Natural killer cell treated with Interleukin-12 subunit alpha and Interleukin-12 subunit beta and Interleukin-15 and Interleukin-18, amount 100 ng/mL, for 72 hours (primary cell): ENCODE measurements around the gene APC. TPM values are rescaled to one million over a fixed set of nuclear protein-coding genes. Genes with fewer than 3 reads are reported as not detected.
A peak's percentile ranks its signal among the peaks of the same experiment; 100 is the strongest.
"Not testable (repeated sequence)": the region's sequence is repeated elsewhere in the genome, so short reads cannot be mapped to it uniquely, and the experiment has no call there.

ENCODE experiments used
- ATAC-seq, 2 donors: fragments of 150-1000 bp; cut with Tn5 transposase in 1 of 2; sonication (Bioruptor Pico), chemical (Tn5 transposase) in 1 of 2; 2 replicates each; pipeline ENCODE4 v1.10.0; 2021
- DNase-seq: peaks from one replicate; pipeline ENCODE4 v3.0.0; 2022; ENCODE audit warnings: low spot score
- H3K27ac Mint-ChIP-seq, 2 donors: 1 replicate in 1 of 2; 2 replicates in 1 of 2; pipeline ENCODE4 v1.8.0; 2022; ENCODE audit warnings: mixed read lengths in 2 of 2, mild to moderate bottlenecking in 1 of 2, moderate library complexity in 1 of 2
- H3K27me3 Mint-ChIP-seq, 2 donors: 1 replicate in 1 of 2; 2 replicates in 1 of 2; pipeline ENCODE4 v1.8.0; 2022; ENCODE audit warnings: mixed read lengths in 2 of 2
- H3K36me3 Mint-ChIP-seq: one replicate; pipeline ENCODE4 v1.8.0; 2022; ENCODE audit warnings: mixed read lengths
- H3K4me1 Mint-ChIP-seq, 2 donors: 1 replicate in 1 of 2; 2 replicates in 1 of 2; pipeline ENCODE4 v1.8.0; 2022; ENCODE audit warnings: low read depth in 2 of 2, mixed read lengths in 2 of 2, mild to moderate bottlenecking in 1 of 2
- H3K4me3 Mint-ChIP-seq: one replicate; pipeline ENCODE4 v1.8.0; 2022; ENCODE audit warnings: mixed read lengths
- H3K9me3 Mint-ChIP-seq: 2 replicates; pipeline ENCODE4 v1.8.0; 2022; ENCODE audit warnings: mixed read lengths
- total RNA-seq, 2 donors: library from RNA; stranded (reverse); gene quantifications; one replicate each; pipeline ENCODE4 v1.2.3, GENCODE V29; 2022

APC gene
- total RNA-seq, 2 donors from 2014 or later: 31.8 to 38.5 TPM

DNA sequence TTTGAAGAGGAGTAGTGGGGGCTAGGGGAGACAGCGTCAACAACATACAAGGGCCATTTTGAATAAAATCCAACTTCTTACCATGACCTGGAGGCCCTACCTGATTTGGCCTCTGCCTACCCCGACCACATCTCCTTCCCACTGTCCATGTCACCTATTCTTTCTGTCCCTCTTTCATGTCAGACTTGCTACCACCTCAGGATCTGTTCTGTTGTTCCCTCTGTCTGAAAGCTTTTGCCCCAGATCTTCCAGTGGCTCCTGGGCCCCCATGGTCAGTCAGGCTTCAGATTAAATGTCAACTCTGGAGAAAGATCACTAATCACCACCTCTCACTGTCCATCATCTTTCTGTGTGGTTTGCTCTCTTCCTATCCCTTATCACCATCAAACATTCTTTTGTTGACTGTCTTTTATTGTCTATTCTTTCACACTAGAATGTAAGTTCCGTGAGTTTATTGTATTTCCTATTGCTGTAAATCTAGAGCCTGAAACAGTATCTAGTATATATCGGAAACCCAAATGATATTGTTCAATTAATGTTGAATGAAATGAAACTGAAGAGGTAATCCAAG lies 31.2 kb upstream of the APC start:
- Mint-ChIP-seq H3K36me3 (no peaks in the 10 kb centered on the region), H3K4me1 (peaks cover 26 to 35% of the 10 kb centered on the region in 2 donors), H3K27ac (peak overlapping the region; percentile 84 to 94), H3K4me3 (peak overlapping the region; percentile 96), H3K9me3 (no peaks in the 10 kb centered on the region), H3K27me3 (peaks cover 7 to 9% of the 10 kb centered on the region in 2 donors)
- no peak for DNase-seq
- no peak for ATAC-seq

DNA sequence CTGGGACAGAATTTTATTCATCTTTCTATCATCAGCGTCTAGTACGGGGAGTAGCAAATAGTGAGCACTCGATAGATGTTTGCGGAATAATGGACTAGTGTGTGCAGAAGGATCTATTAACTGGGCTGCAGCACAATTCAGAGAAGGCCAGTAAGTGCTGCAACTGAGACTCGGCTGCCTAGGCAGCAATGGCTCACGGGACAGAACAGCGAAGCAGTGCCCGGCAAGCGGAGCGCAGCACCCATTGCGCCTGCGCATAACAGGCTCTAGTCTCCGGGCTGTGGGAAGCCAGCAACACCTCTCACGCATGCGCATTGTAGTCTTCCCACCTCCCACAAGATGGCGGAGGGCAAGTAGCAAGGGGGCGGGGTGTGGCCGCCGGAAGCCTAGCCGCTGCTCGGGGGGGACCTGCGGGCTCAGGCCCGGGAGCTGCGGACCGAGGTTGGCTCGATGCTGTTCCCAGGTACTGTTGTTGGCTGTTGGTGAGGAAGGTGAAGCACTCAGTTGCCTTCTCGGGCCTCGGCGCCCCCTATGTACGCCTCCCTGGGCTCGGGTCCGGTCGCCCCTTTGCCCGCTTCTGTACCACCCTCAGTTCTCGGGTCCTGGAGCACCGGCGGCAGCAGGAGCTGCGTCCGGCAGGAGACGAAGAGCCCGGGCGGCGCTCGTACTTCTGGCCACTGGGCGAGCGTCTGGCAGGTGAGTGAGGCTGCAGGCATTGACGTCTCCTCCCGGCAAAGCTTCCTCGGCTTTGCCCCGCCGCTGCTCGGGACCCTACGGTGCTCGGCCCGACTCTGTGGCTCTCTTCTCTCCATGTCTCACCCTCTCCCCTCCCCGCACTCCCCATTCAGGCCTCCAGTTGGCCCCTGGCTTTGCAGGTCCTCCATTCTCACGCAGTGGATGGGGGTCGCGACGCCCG lies 30.2 kb upstream of the APC start:
- H3K27me3 Mint-ChIP-seq: peaks cover 7 to 9% of the 10 kb centered on the region in 2 donors
- H3K4me3 Mint-ChIP-seq: peak overlapping the region; percentile 96
- H3K9me3 Mint-ChIP-seq: no peaks in the 10 kb centered on the region
- H3K4me1 Mint-ChIP-seq: peaks cover 33 to 42% of the 10 kb centered on the region in 2 donors
- no peaks in the 10 kb centered on the region for H3K36me3 Mint-ChIP-seq
- ATAC-seq: peak; percentile 98 to 99
- peak overlapping the region; percentile 84 to 94 for H3K27ac Mint-ChIP-seq
- DNase-seq: peak; percentile 99

DNA sequence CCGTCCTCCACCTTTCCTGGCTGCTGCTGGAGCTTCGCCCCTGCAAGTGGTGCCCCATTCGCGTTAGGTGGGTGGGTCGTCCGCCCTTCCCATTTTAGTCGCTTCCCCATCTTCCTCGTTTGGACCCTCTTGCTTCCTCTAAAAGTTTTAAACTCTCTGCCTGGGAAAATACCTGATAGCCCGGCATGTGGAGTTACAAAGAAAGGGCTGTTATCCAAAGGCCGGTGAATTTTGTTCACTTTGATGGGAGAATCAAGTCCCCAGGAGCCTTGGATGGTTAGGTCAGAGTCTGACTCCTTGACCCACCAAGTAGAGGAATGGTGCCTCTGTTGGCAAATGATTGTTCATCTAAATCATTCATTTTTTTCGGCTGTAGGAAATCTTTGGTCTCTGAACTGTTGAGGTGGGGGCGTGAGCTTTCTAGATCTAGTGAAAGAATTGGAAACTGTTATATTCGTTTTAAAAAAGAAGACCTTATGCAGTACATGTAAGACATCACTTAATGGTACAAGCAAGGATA lies 29.5 kb upstream of the APC start:
- no peaks in the 10 kb centered on the region for H3K36me3 Mint-ChIP-seq
- H3K4me1 Mint-ChIP-seq: peaks cover 37 to 46% of the 10 kb centered on the region in 2 donors
- ATAC-seq: no peak
- peaks cover 5 to 9% of the 10 kb centered on the region in 2 donors for H3K27me3 Mint-ChIP-seq
- no peak for DNase-seq
- no peaks in the 10 kb centered on the region for H3K9me3 Mint-ChIP-seq
- peak overlapping the region; percentile 96 for H3K4me3 Mint-ChIP-seq
- peak overlapping the region; percentile 84 to 94 for H3K27ac Mint-ChIP-seq

DNA sequence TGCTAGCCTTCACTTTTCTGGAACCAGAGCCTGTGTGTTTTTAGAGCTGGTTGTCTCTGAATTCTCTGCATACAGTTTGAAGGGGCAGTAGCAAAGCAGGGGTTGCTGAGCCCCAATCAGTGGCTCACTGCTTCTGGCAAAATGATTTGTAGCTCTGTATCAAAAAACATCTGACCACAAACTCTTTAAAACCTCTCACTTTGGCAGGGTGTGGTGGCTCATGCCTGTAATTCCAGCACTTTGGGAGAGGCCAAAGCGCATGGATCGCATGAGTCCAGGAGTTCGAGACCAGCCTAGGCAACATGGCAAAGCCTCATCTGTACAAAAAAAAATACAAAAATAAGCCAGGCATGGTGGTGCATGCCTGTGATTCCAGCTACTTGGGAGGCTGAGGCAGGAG lies 28.3 kb upstream of the APC start:
- no peaks in the 10 kb centered on the region for H3K36me3 Mint-ChIP-seq
- no peaks in the 10 kb centered on the region for H3K9me3 Mint-ChIP-seq
- peaks cover 0 to 3% of the 10 kb centered on the region in 2 donors for H3K27me3 Mint-ChIP-seq
- peak overlapping the region; percentile 96 for H3K4me3 Mint-ChIP-seq
- ATAC-seq (no peak), DNase-seq (no peak)
- H3K4me1 Mint-ChIP-seq: peaks cover 37 to 46% of the 10 kb centered on the region in 2 donors
- H3K27ac Mint-ChIP-seq: no peak overlapping the region

DNA sequence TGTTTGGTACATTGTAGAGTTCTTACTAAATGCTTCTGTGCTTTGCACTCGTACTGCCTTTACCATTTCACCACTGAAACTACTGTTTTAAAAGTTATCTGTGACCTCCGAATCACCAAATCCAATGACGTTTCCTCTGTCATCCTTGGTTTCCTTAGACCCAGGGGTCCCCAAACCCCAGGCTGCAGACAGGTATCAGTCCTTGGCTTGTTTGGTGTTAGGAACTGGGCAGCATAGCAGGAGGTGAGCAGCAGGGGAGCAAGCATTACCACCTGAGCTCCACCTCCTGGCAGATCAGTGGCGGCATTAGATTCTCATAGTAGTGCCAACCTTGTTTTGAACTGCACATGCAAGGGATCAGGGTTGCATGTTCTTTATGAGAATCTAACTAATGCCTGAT lies 26.8 kb upstream of the APC start:
- Mint-ChIP-seq H3K4me3 (no peak overlapping the region), H3K27ac (no peak overlapping the region), H3K36me3 (no peaks in the 10 kb centered on the region), H3K27me3 (peaks cover 0 to 2% of the 10 kb centered on the region in 2 donors), H3K9me3 (no peaks in the 10 kb centered on the region), H3K4me1 (peaks cover 40 to 49% of the 10 kb centered on the region in 2 donors)
- ATAC-seq (no peak), DNase-seq (no peak)

DNA sequence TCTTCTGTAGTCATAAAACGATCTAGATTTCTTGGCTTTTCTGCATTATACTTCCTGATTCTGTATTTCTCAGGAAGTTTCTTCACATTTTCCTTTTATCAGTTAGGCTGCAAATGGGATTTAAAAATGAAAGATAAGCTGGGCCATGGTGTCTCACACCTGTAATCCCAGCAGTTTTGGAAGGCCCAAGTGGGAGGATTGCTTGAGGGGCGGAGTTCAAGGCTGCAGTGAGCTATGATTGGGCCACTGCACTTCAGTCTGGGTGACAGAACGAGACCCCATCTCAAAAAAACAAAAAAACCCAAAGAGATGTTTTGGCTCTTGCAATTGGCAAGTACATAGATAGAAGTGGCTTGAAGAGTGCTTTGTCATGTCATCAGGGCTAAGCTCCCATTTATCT lies 26.2 kb upstream of the APC start:
- ATAC-seq (no peak), DNase-seq (no peak)
- H3K27ac Mint-ChIP-seq: no peak overlapping the region
- H3K9me3 Mint-ChIP-seq: no peaks in the 10 kb centered on the region
- H3K27me3 Mint-ChIP-seq: no peaks in the 10 kb centered on the region
- H3K4me1 Mint-ChIP-seq: peaks cover 42 to 46% of the 10 kb centered on the region in 2 donors
- no peak overlapping the region for H3K4me3 Mint-ChIP-seq
- H3K36me3 Mint-ChIP-seq: no peaks in the 10 kb centered on the region

DNA sequence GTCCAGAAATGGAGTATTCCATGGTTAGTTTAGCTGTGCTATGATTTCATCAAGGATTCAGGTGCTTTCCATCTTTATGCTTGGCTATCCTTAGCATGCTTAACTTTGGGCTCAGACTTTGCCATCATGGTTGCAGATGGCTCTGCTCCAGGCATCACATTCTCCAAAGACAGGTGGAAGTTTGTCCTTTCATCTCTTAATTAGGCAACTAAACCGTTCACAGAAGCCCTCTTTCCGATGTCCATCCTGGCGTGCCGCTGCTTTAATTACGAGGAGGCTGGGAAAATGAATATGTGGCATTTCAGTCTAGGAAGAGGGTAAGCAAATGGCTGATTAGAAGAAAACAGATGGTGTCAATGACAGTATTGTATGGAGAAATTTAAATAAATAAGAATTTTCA lies 24.5 kb upstream of the APC start:
- H3K36me3 Mint-ChIP-seq: no peaks in the 10 kb centered on the region
- ATAC-seq (no peak), DNase-seq (no peak)
- no peaks in the 10 kb centered on the region for H3K27me3 Mint-ChIP-seq
- peaks cover 37 to 43% of the 10 kb centered on the region in 2 donors for H3K4me1 Mint-ChIP-seq
- no peak overlapping the region for H3K4me3 Mint-ChIP-seq
- H3K9me3 Mint-ChIP-seq: no peaks in the 10 kb centered on the region
- H3K27ac Mint-ChIP-seq: no peak overlapping the region

DNA sequence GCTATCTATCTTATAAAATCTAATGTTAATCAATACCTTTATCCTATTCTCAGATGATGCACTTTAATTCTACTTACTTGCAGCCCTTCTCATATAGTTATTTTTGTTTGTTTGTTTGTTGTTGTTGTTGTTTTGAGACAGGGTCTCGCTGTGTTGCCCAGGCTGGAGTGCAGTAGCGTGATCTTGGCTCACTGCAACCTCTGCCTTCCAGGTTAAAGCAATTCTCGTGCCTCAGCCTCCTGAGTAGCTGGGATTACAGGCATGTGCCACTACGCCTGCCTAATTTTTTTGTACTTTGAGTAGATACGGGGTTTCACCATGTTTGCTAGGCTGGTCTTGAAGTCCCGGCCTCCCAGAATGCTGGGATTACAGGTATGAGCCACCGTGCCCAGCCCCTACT lies 20.8 kb upstream of the APC start:
- not testable (repeated sequence) for H3K36me3 Mint-ChIP-seq, H3K9me3 Mint-ChIP-seq, H3K27me3 Mint-ChIP-seq, DNase-seq, H3K4me3 Mint-ChIP-seq, ATAC-seq, H3K27ac Mint-ChIP-seq
- peaks cover 31 to 42% of the 10 kb centered on the region in 2 donors for H3K4me1 Mint-ChIP-seq

DNA sequence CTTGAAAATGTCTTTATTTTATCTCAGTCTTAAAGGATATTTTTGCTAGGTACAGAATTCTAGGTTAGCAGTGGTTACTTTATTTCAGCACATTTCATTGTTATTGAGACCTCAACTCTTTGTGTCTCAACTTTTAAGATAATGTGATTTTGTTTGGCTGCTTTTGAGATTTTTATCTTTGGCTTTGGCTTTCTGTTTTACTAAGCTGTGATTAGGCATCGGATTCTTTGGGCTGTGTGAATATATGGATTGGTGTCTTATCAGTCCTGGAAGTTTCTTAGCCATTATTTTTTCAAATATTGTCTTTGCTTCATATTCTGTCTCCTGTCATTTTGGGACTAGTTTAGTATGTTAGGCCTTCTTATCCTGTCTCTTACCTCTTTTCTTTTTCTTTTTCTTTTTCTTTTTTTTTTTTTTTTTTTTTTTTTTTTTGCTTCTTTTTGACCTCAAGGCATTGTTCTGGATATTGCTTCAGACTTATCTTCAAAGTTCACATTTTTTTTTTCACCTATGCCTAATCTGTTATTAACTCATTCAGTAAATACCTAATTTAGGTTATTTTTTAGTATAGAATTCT lies 20.1 kb upstream of the APC start:
- no peak for ATAC-seq
- Mint-ChIP-seq H3K4me1 (peaks cover 27 to 42% of the 10 kb centered on the region in 2 donors), H3K36me3 (no peaks in the 10 kb centered on the region)

DNA sequence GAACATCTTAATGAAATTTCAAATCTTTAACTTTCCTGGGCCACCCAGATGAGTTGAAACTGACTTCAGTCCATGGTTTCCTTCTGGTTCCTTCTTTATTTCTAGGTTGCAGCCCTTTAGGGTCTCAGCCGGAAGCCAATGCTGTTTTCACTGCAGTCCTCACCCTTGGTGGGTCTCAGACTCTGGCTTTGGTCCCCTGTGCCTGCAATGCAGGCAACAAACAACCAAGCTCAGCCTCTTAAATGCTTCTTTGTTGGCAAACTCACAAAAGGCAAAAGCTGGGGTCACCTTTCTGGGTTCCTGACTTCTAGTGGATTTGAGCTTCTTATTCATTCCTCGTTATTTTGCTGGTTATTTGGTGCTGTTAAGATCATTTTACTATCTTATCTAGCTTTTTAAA lies 19.3 kb upstream of the APC start:
- no peak overlapping the region for H3K4me3 Mint-ChIP-seq
- peaks cover 29 to 47% of the 10 kb centered on the region in 2 donors for H3K4me1 Mint-ChIP-seq
- no peaks in the 10 kb centered on the region for H3K9me3 Mint-ChIP-seq
- ATAC-seq: no peak
- no peaks in the 10 kb centered on the region for H3K36me3 Mint-ChIP-seq
- no peak overlapping the region for H3K27ac Mint-ChIP-seq
- H3K27me3 Mint-ChIP-seq: no peaks in the 10 kb centered on the region
- no peak for DNase-seq

More for the DNA sequence above, 20.1 kb upstream of the APC start:
- no peak for DNase-seq
- no peak overlapping the region for H3K27ac Mint-ChIP-seq
- no peak overlapping the region for H3K4me3 Mint-ChIP-seq
- no peaks in the 10 kb centered on the region for H3K27me3 Mint-ChIP-seq
- H3K9me3 Mint-ChIP-seq: no peaks in the 10 kb centered on the region

DNA sequence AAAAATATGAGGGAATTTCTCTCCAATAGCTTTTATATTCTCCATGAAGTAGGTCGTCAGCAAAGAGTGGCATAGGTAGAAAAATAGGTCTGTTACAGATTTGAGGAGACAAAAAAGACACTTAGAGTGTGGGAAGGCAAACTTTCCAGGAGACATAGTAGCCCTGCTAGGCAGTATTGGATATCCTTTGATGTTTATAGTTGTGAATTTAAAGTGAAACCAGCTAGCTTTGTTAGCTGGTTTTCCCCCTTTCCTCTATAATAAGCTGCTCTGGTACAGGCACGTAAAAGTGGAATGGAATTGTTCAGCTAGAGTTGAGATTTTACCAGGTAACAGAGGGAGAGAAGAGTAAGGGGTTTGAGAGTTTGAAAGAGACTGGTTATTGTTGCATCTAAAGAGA lies 17.1 kb upstream of the APC start:
- no peak overlapping the region for H3K27ac Mint-ChIP-seq

DNA sequence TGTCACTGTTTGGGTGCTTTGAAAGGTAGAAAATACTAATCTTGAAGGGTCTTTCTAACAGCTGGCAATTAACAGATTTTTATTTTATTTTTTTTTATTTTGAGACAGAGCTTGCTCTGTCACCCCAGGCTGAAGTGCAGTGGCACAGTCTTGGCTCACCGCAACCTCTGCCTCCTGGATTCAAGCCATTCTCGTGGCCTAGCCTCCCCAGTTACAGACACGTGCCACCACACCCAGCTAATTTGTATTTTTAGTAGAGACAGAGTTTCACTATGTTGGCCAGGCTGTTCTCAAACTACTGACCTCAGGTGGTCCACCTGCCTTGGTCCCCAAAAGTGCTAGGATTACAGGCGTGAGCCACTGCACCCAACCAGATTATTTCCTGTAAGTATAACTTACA lies 12.8 kb upstream of the APC start:
- no peak overlapping the region for H3K27ac Mint-ChIP-seq
- H3K36me3 Mint-ChIP-seq: no peaks in the 10 kb centered on the region
- no peaks in the 10 kb centered on the region for H3K9me3 Mint-ChIP-seq
- H3K4me3 Mint-ChIP-seq: no peak overlapping the region
- peaks cover 35 to 50% of the 10 kb centered on the region in 2 donors for H3K4me1 Mint-ChIP-seq
- DNase-seq (no peak), ATAC-seq (no peak)
- H3K27me3 Mint-ChIP-seq: no peaks in the 10 kb centered on the region

More for the DNA sequence above, 17.1 kb upstream of the APC start:
- Mint-ChIP-seq H3K27me3 (no peaks in the 10 kb centered on the region), H3K36me3 (no peaks in the 10 kb centered on the region), H3K4me3 (no peak overlapping the region), H3K4me1 (peaks cover 37 to 55% of the 10 kb centered on the region in 2 donors), H3K9me3 (no peaks in the 10 kb centered on the region)
- ATAC-seq: no peak
- DNase-seq: no peak

DNA sequence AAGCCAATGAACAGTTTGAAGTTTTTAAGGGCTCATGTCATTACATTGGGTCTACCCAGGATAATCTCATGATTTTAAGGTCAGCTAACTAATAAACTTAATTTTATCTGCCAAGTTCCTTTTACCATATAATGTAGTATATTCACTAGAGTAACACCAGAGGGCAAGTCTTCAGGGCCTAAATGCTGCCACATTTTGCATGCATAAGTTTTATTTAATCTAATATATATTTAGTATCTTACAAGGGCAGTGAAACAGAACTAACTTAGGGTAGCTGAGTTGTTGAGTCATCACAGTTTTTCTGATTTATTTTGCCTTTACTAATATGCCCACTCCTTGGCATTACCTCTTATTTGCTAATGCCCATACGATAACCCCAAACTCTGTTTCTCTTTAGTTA lies 8.1 kb upstream of the APC start:
- Mint-ChIP-seq H3K36me3 (no peaks in the 10 kb centered on the region), H3K4me3 (no peak overlapping the region), H3K9me3 (no peaks in the 10 kb centered on the region), H3K4me1 (peaks cover 13 to 16% of the 10 kb centered on the region in 2 donors), H3K27me3 (no peaks in the 10 kb centered on the region), H3K27ac (no peak overlapping the region)
- ATAC-seq: no peak
- DNase-seq: no peak

DNA sequence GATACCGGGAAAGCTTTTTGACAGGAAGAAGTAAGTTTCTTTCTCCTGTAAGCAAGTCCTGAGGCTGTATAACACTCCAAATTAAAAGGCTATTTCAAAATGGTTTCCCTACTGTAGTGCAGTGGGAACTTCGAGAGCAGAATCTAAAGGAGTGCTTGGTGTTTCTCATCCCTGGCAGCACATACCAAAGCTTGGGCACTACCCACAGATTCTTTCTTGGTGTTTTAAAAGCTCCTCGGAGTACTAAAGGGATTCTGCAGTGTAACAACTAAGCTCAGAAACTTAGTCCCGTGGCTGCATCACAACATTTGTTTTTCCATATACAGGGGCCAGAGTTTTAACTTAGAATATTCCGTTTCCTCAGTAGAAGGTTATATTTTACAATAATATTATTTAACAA lies 5.6 kb upstream of the APC start:
- ATAC-seq (no peak), DNase-seq (no peak)
- Mint-ChIP-seq H3K27me3 (no peaks in the 10 kb centered on the region), H3K9me3 (no peaks in the 10 kb centered on the region), H3K4me3 (no peak overlapping the region), H3K4me1 (peaks cover 6 to 14% of the 10 kb centered on the region in 2 donors), H3K36me3 (no peaks in the 10 kb centered on the region), H3K27ac (no peak overlapping the region)
